ACC112 (cell line): ENCODE data around the gene ABCG1.

ENCODE experiments used
- H2AFZ ChIP-seq: fragments of 200-600 bp; sonication (generic); one replicate; pipeline ENCODE4 v1.6.0; 2017; ENCODE audit warnings: antibody characterized with exemption, low read length; ENCODE audit not compliant: unreplicated experiment
- H3K27ac ChIP-seq: fragments of 200-600 bp; sonication (generic); 2 replicates; pipeline ENCODE4 v1.5.1; 2014; ENCODE audit warnings: low read depth, mild to moderate bottlenecking, antibody characterized with exemption, low read length, moderate library complexity
- H3K27me3 ChIP-seq: fragments of 200-600 bp; sonication (generic); 2 replicates; pipeline ENCODE4 v1.6.1; 2014; ENCODE audit warnings: mild to moderate bottlenecking, antibody characterized with exemption, low read length, moderate library complexity, mixed read lengths; ENCODE audit not compliant: insufficient read depth
- H3K36me3 ChIP-seq: fragments of 200-600 bp; sonication (generic); 2 replicates; pipeline ENCODE4 v1.6.1; 2016; ENCODE audit warnings: mild to moderate bottlenecking, antibody characterized with exemption, low read length, moderate library complexity, mixed read lengths; ENCODE audit not compliant: insufficient read depth
- H3K4me1 ChIP-seq: fragments of 200-600 bp; sonication (generic); one replicate; pipeline ENCODE4 v1.6.1; 2016; ENCODE audit warnings: low read length, mixed read lengths; ENCODE audit not compliant: insufficient read depth, unreplicated experiment, control insufficient read depth
- H3K4me3 ChIP-seq: fragments of 200-600 bp; sonication (generic); 2 replicates; pipeline ENCODE4 v1.5.1; 2014; ENCODE audit warnings: mild to moderate bottlenecking, low read depth, low read length
- H3K79me2 ChIP-seq: fragments of 200-600 bp; sonication (generic); one replicate; pipeline ENCODE4 v1.6.0; 2016; ENCODE audit warnings: low read length; ENCODE audit not compliant: control insufficient read depth, unreplicated experiment, insufficient read depth

Gene ABCG1

DNA sequence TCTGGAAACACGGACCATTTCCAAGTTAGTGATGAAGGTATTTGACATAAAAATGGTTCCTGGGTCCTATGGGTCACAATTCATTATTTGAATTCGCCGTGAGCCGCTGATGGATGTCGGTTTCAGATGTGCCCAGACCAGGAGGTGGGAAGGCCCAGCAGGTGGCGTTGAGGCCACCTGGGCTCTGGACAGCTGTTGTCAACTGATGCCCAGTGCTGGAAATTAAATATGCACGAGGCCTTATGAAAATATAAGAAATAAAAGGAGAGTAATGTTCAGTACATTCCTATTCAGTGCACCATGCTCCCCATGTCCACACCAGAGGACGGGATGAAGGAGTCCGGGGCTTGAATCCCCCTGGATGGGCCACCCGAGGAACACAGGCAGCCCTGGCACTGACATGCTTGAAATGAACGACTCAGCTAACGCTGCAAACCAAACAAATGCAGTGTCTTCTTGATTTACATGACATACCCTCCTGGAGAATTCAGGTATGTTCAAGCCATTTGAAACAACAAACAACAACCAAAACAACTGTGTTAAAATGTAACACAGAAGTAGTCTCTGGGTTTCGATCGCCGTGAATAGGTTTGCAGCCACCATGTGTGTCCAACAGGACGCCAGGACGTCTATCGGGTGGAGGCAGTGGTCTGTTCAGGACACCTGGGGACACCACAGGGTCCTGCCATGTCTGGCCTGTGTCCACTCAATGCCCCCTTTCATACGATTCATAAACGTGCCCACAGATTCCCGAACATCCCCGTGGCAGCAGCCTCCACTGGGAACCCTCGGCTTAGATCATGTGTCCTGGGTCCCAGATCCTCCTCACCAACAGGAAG, 90.2 kb downstream of the ABCG1 start:
- no peaks in the 10 kb centered on the region for H3K4me1 ChIP-seq
- H3K36me3 ChIP-seq, result no peaks in the 10 kb centered on the region
- H2AFZ ChIP-seq, result no peak overlapping the region
- no peak overlapping the region for H3K4me3 ChIP-seq
- peaks cover 76% of the 10 kb centered on the region for H3K27me3 ChIP-seq
- no peaks in the 10 kb centered on the region for H3K79me2 ChIP-seq
- H3K27ac ChIP-seq, result no peak overlapping the region

- no peak overlapping the region for H2AFZ ChIP-seq
- H3K79me2 ChIP-seq, result no peaks in the 10 kb centered on the region
- no peak overlapping the region for H3K4me3 ChIP-seq
- H3K36me3 ChIP-seq, result no peaks in the 10 kb centered on the region
- no peaks in the 10 kb centered on the region for H3K4me1 ChIP-seq
- no peak overlapping the region for H3K27ac ChIP-seq
- peaks cover 76% of the 10 kb centered on the region for H3K27me3 ChIP-seq
Observed at GRCh38 chr21:42309753-42310213, 90.8 kb downstream of the ABCG1 start.

GRCh38 chr21:42310411-42311001, 91.6 kb downstream of the ABCG1 start:
- Histone ChIP-seq H3K27ac (no peak overlapping the region), H3K79me2 (no peaks in the 10 kb centered on the region), H2AFZ (no peak overlapping the region), H3K27me3 (peaks cover 81% of the 10 kb centered on the region), H3K4me1 (no peaks in the 10 kb centered on the region), H3K4me3 (no peak overlapping the region), H3K36me3 (no peaks in the 10 kb centered on the region)

GRCh38 chr21:42311160-42311559, 92.2 kb downstream of the ABCG1 start:
- no peak overlapping the region for H3K4me3 ChIP-seq
- H3K27me3 ChIP-seq, result peaks cover 84% of the 10 kb centered on the region
- no peaks in the 10 kb centered on the region for H3K36me3 ChIP-seq
- no peak overlapping the region for H3K27ac ChIP-seq
- no peaks in the 10 kb centered on the region for H3K79me2 ChIP-seq
- no peaks in the 10 kb centered on the region for H3K4me1 ChIP-seq
- H2AFZ ChIP-seq, result no peak overlapping the region

GRCh38 chr21:42311816-42312625, 93.1 kb downstream of the ABCG1 start:
- Histone ChIP-seq H3K36me3 (no peaks in the 10 kb centered on the region), H3K4me3 (no peak overlapping the region), H3K27ac (no peak overlapping the region), H3K27me3 (peaks cover 84% of the 10 kb centered on the region), H3K4me1 (no peaks in the 10 kb centered on the region), H3K79me2 (no peaks in the 10 kb centered on the region), H2AFZ (no peak overlapping the region)

DNA sequence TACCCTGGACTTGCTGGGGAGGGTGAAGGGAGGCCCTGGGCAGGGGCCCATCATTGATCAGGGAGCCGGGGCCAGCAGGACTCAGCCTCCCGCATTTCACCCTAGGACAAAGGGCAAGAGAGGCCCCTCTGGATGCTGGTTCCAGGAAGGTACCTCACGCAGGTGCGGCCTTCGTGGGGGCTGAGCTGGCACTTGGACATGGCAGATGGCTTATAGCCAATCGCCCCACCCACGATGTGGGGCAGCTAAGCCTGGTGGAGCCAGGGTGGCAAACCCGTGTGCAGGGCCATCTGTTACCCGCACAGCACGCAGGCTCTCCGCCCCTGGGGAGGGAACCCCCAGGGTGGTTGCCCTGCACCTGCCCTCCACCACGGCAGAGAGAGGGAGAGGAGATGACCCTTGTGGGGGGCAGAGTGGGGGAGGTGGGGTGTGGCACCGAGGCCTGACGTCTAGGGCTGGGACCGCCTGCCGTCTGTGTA, 93.7 kb downstream of the ABCG1 start:
- Histone ChIP-seq H3K27me3 (peaks cover 84% of the 10 kb centered on the region), H3K4me1 (no peaks in the 10 kb centered on the region), H3K79me2 (no peaks in the 10 kb centered on the region), H2AFZ (no peak overlapping the region), H3K36me3 (no peaks in the 10 kb centered on the region), H3K4me3 (no peak overlapping the region), H3K27ac (no peak overlapping the region)

DNA sequence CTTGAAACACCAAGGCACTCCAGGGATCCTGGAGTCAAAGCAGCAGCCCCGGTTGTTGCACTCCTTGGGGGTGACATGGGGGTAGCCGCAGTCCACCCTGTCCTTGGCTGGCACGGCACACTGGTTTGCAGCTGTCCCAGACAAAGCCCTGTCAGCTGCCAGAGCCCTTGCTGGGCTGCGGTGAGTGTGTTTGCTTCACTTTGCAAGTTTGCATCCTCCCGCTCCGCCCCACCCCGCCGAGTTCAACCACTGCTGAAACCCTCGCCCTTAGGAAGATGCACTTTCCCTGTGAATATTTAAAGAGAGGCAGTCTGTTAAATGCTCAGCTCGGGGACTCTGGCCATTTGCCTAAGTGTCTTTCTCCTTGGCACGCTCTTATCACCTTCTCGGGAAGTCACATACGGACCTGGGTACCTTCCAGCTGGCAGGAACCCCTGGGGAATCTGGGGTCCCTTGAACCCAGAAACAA, 94.6 kb downstream of the ABCG1 start:
- H3K4me3 ChIP-seq, result no peak overlapping the region
- no peak overlapping the region for H2AFZ ChIP-seq
- H3K27me3 ChIP-seq, result peaks cover 84% of the 10 kb centered on the region
- no peaks in the 10 kb centered on the region for H3K4me1 ChIP-seq
- no peaks in the 10 kb centered on the region for H3K79me2 ChIP-seq
- H3K36me3 ChIP-seq, result no peaks in the 10 kb centered on the region
- H3K27ac ChIP-seq, result no peak overlapping the region

GRCh38 chr21:42314616-42315295, 95.8 kb downstream of the ABCG1 start:
- H2AFZ ChIP-seq, result no peak overlapping the region
- no peaks in the 10 kb centered on the region for H3K36me3 ChIP-seq
- H3K27ac ChIP-seq, result no peak overlapping the region
- H3K4me3 ChIP-seq, result no peak overlapping the region
- H3K4me1 ChIP-seq, result no peaks in the 10 kb centered on the region
- peaks cover 81% of the 10 kb centered on the region for H3K27me3 ChIP-seq
- no peaks in the 10 kb centered on the region for H3K79me2 ChIP-seq

GRCh38 chr21:42315296-42315891, 96.5 kb downstream of the ABCG1 start, which contains the start of gene TFF3:
TFF3 (minus strand) TSS chr21:42315409; CDS start chr21:42315374, 35 bp downstream.
- Histone ChIP-seq H3K4me1 (no peaks in the 10 kb centered on the region), H3K4me3 (no peak within 1 kb of the TSS), H3K27ac (no peak within 1 kb of the TSS), H3K79me2 (no peaks in the 10 kb centered on the region), H3K36me3 (no peaks in the 10 kb centered on the region), H3K27me3 (peaks cover 80% of the 10 kb centered on the region), H2AFZ (no peak within 1 kb of the TSS)

DNA sequence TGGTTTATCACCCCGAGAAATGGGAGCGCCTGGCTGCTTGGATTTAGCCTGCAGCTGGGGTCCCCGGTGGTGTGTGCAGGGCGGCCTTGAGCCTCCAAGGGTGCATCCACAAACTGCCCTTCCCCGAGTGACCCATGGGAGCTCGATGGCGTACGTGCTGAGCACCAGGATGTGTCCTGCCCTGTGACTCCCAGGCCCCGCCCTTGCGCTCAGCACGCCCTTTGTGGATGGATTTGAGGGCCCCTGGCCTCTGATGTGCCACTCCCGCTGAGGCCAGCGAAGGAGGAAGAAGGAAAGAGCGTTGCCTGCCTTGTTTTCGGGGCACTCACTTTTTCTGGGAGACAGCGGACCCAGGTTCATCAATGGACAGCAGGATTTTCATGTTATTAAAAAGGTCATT, 98.0 kb downstream of the ABCG1 start:
- Histone ChIP-seq H3K79me2 (no peaks in the 10 kb centered on the region), H3K27me3 (peaks cover 83% of the 10 kb centered on the region), H3K36me3 (no peaks in the 10 kb centered on the region), H3K4me1 (no peaks in the 10 kb centered on the region), H3K27ac (no peak overlapping the region), H3K4me3 (no peak overlapping the region), H2AFZ (no peak overlapping the region)
